Right renal pelvis (tissue), 4 donors: ENCODE measurements around the gene PPT2. TPM values are rescaled to one million over a fixed set of nuclear protein-coding genes. Genes with fewer than 3 reads are reported as not detected.
"Not testable (repeated sequence)": the region's sequence is repeated elsewhere in the genome, so short reads cannot be mapped to it uniquely, and the experiment has no call there.

ENCODE experiments used
- DNase-seq, 4 donors: peaks; one replicate each; pipeline ENCODE4 v3.0.0-alpha.2; 2013; ENCODE audit warnings: low read depth in 4 of 4, low spot score in 3 of 4, missing footprints in 1 of 4
- polyA plus RNA-seq, 4 donors: library from polyadenylated mRNA; unstranded; fragments of 120-200 nt; gene quantifications; one replicate each; pipeline ENCODE4 v1.2.1, GENCODE V29; 2013; ENCODE audit not compliant: insufficient read length in 4 of 4

PPT2 gene
- polyA plus RNA-seq, 4 donors: 33.8 to 39.2 (median 34.8) TPM

- not testable (repeated sequence) for DNase-seq
Measured at GRCh38 chr6:32187725-32188380, 33.9 kb downstream of the PPT2 start.

- DNase-seq: no peak
Measured at GRCh38 chr6:32188381-32189068, 34.6 kb downstream of the PPT2 start.

- DNase-seq: no peak
Measured at GRCh38 chr6:32189069-32189741, 35.3 kb downstream of the PPT2 start.

DNA sequence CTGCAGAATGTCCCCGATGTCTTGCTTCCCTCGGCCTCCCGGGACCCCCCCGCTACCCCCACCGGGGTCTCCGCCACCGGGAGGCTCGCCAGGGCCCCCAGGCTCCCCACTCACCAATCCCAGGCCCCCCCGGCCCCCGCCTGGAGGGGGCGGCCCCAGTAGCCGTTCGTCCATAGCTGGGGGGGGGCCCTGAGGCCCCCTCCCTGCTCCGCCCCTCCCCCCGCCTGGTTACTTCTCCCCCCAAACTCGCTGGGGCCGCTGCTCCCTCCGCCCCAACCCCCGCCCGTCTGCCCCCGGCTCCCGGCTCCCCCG, 35.8 kb downstream of the PPT2 start:
- no peak for DNase-seq

DNA sequence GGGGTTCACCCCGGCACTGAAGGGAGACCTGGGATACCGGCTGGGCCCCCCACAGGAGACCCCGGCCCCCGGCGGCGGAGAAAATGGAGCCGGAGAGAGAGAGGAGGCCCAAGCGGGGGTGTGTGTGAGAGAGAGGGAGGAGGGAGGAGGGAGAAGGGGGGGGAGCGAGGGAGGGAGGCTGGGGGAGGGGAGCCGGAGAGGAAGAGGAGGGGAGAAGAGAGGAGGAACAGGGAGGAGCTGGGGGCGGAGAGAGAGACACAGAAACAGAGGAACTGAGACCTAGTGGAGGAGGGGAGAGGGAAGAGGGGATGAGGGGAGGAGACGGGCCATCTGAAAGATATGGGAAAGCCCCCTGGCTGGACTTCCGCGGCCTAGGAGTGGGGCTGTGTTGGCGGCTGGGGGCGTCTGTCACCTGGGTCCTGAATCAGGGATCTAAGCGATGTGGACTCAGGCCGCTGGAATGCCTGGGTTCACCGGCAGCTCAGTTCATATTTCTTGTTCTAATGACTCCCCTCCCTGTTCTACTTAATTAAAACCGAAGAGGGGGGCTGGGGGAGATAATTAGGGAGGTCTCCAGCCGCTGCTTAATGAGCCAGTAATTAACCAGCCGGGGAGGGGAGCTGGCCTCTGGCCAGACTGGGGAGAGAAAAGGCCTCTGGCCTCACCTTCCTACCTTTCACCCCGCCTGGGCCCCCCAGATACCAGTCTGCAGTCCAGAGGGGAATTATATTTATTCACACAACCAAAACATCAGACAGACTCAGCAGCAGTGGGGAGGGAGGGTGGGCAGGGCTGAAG, 36.3 kb downstream of the PPT2 start, which contains the start of gene PBX2:
PBX2 (minus strand) TSS at position 149 of the 798 bp plus-strand sequence. CDS start 287 bp downstream, outside the sequence.
- DNase-seq: peak; percentile 83 to 91 (median 89)

- DNase-seq: no peak
Measured at GRCh38 chr6:32190911-32191677, 37.2 kb downstream of the PPT2 start.

DNA sequence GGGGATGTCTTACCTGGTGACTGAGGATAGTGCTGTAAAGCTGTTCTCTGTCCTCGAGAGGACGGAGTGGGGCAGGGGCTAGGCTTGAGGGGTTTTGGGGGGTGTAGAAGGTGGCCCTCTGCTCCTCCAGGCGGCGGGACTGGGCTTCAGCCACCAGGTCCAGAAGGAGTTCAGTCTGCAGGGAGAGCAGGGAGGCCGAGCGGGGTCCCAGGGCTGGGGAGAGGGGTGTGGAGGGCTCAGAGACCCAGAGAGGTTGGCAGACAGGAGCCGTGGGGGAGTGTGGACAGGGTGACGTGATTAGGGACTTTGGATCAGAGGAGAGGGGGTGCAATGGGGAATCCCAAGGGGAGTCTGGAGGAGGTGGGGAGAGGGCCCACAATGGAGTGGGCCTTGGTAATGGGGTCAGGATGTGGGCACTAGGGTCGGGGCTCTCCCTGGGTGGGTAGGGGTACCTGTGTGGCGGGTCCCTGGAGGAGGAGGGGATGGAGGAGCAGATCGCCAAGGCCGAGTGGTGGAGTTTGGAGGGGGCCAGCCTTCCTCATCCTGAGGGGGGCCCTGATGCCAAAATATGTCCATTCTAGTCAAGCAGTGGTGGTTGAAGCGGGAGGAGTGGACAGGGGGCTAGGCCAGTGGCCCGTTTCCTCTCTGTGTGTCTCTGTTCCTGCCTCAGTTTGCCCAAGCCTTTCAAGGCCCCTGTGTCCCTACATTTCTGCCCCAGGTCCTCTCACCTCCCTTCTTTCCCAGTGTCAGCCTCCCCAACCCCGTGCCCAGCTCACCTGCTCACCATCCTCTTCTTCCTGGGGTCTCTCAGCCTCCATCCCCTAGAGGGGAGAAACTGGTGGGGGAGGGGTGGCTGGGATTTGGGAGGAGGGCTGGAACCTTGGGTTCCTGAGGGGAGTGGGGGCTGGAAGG, 38.0 kb downstream of the PPT2 start:
- no peak for DNase-seq

GRCh38 chr6:32192608-32193039, 38.7 kb downstream of the PPT2 start, which contains the start of gene GPSM3:
Gene GPSM3 (minus strand): TSS chr6:32192643. CDS start chr6:32192513, 130 bp downstream.
- DNase-seq: no peak

GRCh38 chr6:32193096-32193495, 39.2 kb downstream of the PPT2 start:
- not testable (repeated sequence) for DNase-seq

DNA sequence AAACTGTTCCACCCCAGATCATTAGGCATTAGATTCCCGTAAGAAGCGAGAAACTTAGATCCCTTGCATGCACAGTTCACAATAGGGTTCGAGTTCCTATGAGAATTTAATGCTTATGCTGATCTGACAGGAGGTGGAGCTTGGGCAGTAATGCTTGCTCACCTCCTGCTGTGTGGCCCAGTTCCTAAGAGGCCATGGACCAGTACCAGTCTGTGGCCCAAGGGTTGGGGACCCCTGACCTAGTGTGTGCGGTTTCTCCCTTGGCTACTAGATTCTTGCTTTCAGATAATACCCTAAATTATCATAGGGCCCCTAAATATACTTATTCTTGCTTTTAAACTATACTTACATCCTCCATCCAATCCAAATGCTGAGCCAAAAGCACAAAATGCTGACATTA, 40.4 kb downstream of the PPT2 start:
- DNase-seq: no peak

DNA sequence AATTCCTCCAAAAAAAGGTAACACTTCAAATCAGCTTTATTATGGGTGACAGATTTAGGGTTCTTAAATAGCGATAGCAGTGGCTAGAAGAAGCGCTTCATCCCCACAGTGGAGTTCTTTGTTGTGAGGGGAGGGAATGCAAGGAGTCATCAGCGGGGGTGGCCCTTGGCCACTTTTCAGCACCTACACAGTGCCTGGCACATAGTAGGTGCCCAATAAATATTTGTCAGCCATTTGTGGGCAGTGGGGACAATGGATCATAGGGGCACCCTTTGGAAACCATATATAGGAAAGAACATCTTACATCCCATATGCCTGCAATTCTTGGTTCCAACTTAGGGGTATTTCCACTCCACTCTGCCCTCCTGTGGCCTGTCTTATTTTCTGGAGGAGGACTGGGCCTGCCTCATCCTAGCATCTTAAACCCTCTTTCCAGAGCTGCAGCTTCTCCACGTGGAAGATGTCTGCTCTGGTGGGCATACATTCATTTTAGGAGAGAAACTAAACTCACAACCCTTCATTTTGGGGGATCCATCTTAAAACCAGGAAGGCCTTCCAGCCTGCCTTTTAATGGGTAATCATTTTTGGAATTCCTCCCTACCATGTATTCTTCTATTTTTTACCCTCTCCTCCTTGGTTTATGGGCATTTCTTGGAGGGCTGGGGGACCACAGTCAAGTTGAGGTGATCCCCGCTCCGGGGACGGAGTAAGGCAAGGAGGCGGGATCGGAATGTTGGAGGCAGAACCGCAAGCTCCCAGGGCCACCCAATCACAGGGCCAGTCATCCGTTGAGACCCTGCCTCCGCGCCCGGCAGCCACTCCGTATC, 41.1 kb downstream of the PPT2 start:
- DNase-seq: no peak

- peak; percentile 99 for DNase-seq
Measured at GRCh38 chr6:32195652-32195901, 41.6 kb downstream of the PPT2 start.

DNA sequence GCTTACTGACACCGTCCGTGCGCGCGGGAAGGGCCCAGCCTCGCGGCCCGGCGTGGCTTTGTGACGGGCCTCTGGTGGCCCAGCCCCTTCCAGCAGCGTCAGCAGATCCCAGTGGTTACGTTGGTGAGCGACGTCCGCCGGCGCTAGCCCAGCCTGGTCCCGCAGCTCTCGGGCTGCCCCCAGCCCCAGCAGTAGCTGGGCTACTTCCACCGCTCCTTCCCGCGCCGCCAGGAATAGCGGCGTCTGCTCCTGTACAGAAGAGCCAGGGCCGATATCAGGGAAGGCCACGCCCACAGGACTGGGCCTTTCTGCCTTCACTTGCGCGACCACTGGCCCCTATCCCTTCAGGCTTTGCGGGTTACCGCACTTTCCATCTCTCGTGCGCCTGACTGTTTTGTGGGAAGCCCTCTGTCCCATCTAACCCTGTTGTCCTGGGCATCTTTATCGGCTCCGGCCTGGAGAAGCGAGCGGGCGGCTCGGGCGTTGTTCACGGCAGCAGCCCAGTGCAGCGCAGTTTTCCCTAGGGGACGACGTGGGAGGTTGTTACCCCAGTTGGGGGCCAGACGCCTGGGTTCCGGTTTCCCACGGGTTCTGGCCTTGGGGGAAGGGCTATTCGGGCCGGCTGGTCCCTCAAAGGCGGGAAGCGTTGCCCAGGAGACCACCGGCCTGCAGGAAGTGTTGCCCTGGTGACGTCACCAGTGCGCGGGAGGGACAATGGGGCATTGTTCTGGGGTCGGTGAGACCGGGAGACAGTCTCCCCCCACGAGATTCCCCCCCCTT, 42.2 kb downstream of the PPT2 start:
- peak; percentile 81 to 88 (median 87) for DNase-seq

GRCh38 chr6:32196682-32197616, 43.0 kb downstream of the PPT2 start:
- DNase-seq: no peak

GRCh38 chr6:32198345-32198696, 44.4 kb downstream of the PPT2 start:
- no peak for DNase-seq

DNA sequence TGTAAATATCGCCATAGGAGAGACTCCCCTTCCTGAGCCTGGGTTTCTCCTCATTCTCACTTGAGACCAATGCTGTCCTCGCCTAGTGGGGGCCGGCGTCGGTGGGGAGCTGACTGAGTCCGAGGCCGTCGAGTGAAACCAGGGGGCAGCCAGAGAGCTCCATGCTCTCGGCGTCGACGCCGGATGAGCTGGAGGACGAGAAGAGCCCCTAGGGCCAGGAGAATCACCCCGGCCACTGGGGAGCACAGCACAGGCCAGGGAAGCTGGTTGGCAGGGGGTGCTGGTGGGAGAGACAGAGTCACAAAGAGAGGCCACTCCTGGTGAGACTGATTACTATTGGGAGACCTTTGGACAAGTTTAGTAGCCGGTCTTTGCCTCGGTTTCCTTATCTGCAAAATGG, 44.9 kb downstream of the PPT2 start:
- no peak for DNase-seq
